NCI-H526 (cell line): ENCODE data around the gene THAP3.

Experiments used
- DNase-seq, 2 experiments: peaks; one replicate each; lab custom pipeline; 2025; lab: John Stamatoyannopoulos, UW

Gene THAP3

DNA sequence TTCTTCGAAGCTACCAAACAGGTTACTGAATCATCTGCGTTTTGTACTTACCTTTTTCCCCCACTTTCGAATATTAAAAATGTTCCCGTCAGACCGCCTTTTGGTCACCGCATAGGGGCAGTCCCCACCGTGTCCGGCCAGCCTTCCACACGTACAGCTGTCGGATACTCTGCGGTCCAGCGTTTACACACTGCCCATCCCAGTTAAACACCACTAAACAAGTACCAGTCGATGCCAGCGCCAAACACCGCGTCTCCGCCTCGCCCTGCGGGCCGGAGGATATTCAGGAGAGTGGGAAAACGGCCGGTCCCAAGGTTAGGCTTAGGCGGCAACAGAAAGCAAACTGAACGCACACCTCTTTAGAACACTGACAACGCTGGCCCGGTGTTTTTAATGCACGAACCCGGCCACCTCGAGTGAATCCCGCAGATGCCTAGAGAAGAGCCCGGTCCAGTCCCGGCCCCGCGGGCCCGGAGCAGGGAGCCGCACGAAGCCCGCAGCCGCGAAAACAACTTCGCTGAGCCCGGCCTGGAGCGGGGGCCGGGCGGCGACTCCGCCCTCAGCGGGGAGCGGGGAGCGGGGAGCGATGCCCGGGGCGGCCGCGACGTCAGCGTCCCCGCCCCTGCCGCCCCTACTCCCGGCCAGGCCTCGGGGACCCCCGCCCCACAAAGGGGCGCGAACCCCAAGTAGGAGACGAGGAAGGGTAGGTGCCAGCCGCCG, 11.9 kb upstream of the THAP3 start:
- DNase-seq, result peak; percentile 45 to 90

DNA sequence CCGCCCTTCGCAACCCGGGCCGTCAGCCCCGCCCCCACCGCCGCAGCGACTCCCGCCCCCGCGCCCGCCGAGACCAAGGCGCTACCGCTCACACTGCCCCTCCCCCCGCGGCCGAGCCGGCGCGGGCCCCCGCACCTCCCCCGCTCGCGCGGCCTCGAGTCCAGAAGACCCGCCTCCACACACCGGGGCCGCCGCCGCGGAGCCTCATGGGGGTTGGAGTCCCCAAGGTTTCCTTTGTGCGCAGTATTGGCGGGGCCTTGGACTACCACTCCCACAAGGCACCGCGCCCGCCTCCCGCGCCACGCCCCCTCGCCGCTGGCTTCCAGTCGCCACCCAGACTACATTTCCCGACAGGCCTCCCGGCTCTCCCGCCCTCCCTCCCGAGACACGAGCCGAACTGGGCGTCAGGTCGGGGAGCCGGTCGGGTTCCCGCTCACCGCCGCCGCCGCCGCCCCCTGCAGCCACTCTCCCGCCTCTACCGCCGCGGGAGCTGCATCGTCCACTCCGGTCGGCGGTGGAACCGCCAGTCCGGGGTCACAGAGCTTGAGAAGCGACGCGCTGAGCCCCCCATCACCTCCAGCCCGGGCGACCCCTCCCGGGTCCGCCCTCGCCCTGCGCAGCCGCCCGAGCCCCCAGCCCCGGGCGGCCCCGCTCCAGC, 11.2 kb upstream of the THAP3 start, which contains the start of gene PHF13:
Gene PHF13, plus strand, starts transcription at position 371 of the 658 bp plus-strand sequence. CDS start 336 bp downstream, outside the sequence.
- DNase-seq, result peak; percentile 97 to 99

GRCh38 chr1:6614019-6614928, 10.4 kb upstream of the THAP3 start:
- peak in 1 of 2 experiments; percentile 59 for DNase-seq

GRCh38 chr1:6614929-6615785, 9.5 kb upstream of the THAP3 start:
- no peak for DNase-seq

DNA sequence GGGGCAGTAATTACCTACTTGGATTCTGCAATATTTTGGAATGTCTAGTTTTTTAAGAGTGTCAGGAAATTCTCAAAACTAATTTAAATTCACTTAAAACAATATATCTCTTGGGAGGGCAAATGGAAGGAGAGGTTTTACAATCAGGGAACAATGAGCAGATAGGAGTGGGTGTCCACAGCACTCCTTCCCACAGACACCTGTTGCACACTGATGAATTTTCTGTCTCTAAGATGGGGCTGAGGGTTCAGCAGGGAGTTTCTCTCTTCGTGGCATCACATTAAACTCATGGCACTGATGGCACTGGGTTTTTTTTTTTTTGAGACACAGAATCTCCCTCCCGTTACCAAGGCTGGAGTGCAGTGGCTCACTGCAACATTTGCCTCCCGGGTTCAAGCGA, 5.6 kb upstream of the THAP3 start:
- DNase-seq, result no peak

DNA sequence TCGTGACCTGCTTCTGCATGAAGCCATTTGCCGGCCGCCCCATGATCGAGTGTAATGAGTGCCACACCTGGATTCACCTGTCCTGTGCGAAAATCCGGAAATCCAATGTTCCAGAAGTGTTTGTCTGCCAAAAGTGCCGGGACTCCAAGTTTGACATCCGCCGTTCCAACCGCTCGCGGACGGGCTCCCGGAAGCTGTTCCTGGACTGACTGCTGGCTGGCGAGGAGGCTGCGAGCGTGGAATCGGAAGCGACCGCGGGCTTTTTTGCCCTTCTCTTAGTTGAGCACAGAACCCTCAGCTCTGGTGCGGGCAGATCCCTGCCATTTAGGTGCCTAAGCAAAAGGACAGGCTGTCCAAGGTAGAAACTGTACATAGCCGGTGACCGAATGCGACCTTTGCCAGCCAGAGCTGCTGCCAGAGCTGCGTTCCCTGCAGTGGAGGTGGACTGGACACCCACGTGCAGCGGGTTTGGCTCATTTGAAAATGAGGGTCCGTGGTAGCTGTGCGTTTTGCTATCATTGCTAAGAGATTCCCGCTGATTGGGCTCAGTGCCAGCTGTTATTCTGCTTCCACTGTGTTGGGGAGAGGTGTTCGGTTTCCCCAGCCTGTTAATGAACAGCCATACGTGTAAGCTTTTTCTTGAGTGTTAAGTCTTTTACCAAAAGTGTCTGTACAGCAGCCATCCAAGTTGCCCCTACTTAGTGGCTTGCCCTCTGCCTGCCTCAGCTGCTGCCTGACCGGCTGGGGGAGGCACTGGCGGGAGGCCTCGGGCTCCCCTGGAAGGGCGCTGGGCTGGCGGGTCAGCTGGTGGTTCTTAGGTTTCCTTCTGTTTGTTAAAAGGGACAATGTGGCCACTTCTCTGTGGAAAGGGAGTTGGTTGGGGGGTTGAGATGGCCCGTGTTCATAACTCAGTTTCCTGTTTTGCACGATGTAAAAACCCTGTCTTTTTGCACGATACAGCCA, 3.0 kb upstream of the THAP3 start:
- DNase-seq, result no peak

- no peak for DNase-seq
These were observed 2.1 kb upstream of the THAP3 start for GRCh38 chr1:6622396-6623152.

DNA sequence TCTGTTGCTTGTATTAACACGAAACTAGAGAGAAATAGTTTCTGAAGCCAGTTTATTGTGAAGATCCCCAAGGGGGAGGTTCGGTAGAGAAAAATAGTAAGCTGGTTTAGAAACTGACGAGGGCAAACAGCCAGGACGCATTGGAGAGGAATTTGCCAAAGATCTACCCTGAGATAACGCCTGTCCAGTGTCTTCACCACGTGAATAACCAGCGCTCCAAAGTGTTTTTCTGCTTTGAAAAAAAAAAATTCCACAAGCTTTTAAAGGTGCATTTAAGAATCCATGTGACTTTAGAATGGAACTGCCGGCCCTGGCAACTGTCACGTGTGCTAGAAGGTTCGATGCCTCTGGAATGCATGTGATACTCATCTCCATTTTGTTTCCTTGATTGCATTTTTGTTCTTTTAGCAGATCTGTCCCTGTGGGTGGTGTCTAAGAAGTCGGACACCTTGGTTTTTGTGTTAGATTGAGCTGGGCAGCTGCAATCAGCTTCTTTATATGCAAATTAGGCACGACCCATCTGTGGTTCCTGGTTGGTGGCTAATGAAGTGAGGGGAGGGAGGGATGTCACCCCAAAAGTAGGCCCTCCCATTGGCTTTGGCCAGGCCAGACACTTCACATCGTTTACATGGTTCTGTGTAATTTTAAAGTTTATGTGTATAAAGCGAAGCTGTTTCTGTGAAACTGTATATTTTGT, 1.3 kb upstream of the THAP3 start:
- no peak for DNase-seq

GRCh38 chr1:6625584-6626149, 999 bp downstream of the THAP3 start:
- no peak for DNase-seq

- DNase-seq, result no peak
These were observed 2.4 kb downstream of the THAP3 start for GRCh38 chr1:6627031-6627430.

DNA sequence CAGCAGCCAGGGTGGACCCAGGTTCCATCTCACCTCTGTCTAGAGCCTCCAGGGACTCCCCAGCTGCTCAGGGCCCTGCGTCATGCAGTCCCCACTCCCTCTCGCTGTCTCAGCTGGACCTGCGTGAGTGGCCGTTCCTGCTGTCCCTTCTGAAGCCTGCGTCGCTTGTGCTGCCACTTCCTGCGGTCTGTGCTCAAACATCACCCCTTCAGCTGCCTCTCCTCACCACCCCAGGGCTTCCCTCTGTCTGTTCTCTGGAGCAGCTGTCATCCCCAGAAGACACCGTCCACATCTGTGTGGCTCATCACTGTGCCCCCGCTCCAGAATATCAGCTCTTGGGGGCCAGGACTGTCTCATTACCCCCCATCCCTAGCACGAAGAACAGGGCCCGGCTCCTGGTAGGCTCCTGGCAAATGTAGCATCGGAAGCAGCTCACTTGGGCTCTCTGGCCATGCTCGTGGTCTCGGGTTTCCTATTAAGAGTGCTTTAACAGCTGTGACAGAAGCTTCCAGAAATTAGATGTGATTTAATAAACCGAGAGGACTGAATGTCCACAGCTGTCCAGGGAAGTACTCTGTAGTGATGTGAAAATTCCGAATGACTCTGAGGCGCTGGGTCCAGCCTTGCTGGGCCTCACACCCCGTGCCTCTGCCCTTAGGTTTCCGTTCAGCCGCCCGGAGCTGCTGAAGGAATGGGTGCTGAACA, 3.3 kb downstream of the THAP3 start:
- DNase-seq, result no peak

- no peak for DNase-seq
These were observed 4.4 kb downstream of the THAP3 start for GRCh38 chr1:6628971-6629479.

DNA sequence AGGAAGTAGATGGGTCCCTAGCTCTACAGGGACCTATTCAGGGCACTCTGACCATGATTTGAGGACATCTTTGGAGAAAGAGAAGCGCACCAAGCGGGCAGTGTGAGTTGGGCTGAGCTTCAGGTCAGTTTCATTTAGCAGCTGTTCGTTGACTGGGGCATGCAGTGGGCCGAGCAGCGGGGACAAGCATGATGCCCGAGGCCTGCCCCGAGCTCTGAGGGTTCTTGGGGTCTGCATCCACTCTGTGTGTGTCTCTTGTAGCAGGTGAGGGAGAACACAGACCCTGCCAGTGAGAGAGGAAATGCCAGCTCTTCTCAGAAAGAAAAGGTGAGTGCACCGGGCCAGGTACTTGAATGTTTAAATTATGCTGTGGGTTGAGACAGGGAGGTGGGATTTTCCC, 5.4 kb downstream of the THAP3 start:
- no peak for DNase-seq

DNA sequence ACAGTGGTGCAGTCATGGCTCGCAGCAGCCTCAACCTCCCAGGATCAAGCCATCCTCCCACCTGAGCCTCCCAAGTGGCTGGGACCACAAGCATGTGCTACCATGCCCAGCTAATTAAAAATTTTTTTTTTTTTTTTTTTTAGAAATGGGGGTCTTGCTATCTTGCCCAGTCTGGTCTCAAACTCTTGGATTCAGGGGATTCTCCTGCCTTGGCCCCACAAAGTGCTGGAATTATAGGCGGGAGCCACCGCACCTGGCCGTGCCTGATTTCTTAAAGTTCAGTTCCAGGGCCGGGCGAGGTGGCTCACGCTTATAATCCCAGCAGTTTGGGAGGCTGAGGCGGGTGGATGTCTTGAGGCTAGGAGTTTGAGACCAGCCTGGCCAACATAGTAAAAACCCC, 6.4 kb downstream of the THAP3 start:
- DNase-seq, result no peak

- no peak for DNase-seq
These were observed 8.2 kb downstream of the THAP3 start for GRCh38 chr1:6632588-6633514.

GRCh38 chr1:6634371-6635052, 9.8 kb downstream of the THAP3 start:
- peak; percentile 6 to 82 for DNase-seq
